HG02884 (cell line): ENCODE results near the gene ADH7.

ENCODE experiments used
- ATAC-seq: cut with Tn5 transposase; IDR thresholded peaks from one replicate; pipeline ENCODE4 v1.9.1; 2021; ENCODE audit warnings: mild to moderate bottlenecking, moderate library complexity; ENCODE audit not compliant: unreplicated experiment

Gene ADH7

GRCh38 chr4:99435154-99435553 lies at the start of gene ADH7:
TSS of gene ADH7 (minus strand) at chr4:99435342. CDS start at chr4:99435233, 109 bp downstream.
- ATAC-seq = no peak

- ATAC-seq = no peak
Measured at GRCh38 chr4:99483636-99484035, 48.5 kb upstream of the ADH7 start.

GRCh38 chr4:99473131-99473530 lies 38.0 kb upstream of the ADH7 start:
- ATAC-seq = no peak

- no peak for ATAC-seq
Measured at GRCh38 chr4:99471896-99472295, 36.8 kb upstream of the ADH7 start.

GRCh38 chr4:99471349-99471748 lies 36.2 kb upstream of the ADH7 start:
- ATAC-seq = no peak

- no peak for ATAC-seq
Measured at GRCh38 chr4:99468889-99469288, 33.7 kb upstream of the ADH7 start.

GRCh38 chr4:99467887-99468286 lies 32.7 kb upstream of the ADH7 start:
- no peak for ATAC-seq

GRCh38 chr4:99463566-99463965 lies 28.4 kb upstream of the ADH7 start:
- ATAC-seq = no peak

- peak; percentile 99 for ATAC-seq
Measured at GRCh38 chr4:99462875-99463464, 27.8 kb upstream of the ADH7 start.

GRCh38 chr4:99461623-99462401 lies 26.7 kb upstream of the ADH7 start:
- no peak for ATAC-seq

- ATAC-seq = no peak
Measured at GRCh38 chr4:99459546-99460042, 24.5 kb upstream of the ADH7 start.

- no peak for ATAC-seq
Measured at GRCh38 chr4:99458911-99459447, 23.8 kb upstream of the ADH7 start.

GRCh38 chr4:99457676-99458075 lies 22.5 kb upstream of the ADH7 start:
- ATAC-seq = no peak

- no peak for ATAC-seq
Measured at GRCh38 chr4:99457270-99457669, 22.1 kb upstream of the ADH7 start.

GRCh38 chr4:99447513-99447912 lies 12.4 kb upstream of the ADH7 start:
- peak; percentile 5 for ATAC-seq

GRCh38 chr4:99447079-99447478 lies 11.9 kb upstream of the ADH7 start:
- peak; percentile 92 for ATAC-seq

- ATAC-seq = no peak
Measured at GRCh38 chr4:99438405-99438780, 3.3 kb upstream of the ADH7 start.

GRCh38 chr4:99437723-99438404 lies 2.7 kb upstream of the ADH7 start:
- no peak for ATAC-seq

GRCh38 chr4:99436976-99437722 lies 2.0 kb upstream of the ADH7 start:
- no peak for ATAC-seq

GRCh38 chr4:99436462-99436861 lies 1.3 kb upstream of the ADH7 start:
- no peak for ATAC-seq

GRCh38 chr4:99430106-99430505 lies 5.0 kb downstream of the ADH7 start:
- no peak for ATAC-seq
